ENCODE results near the gene GNAL. TPM values are rescaled to one million over a fixed set of nuclear protein-coding genes. Genes with fewer than 3 reads are reported as not detected.

The GNAL gene
- total RNA-seq, 1 donor from 2014 or later = 26.8 TPM

- peaks cover 9% of the 10 kb centered on the region for H3K4me1 Mint-ChIP-seq
- DNase-seq (ENCODE audit: low spot score) = no peak
- peaks cover 5% of the 10 kb centered on the region for H3K4me1 ChIP-seq
- H3K4me3 Mint-ChIP-seq = no peak overlapping the region
- no peak overlapping the region for H3K27ac Mint-ChIP-seq
- no peak overlapping the region for H3K4me3 ChIP-seq
- peaks cover 3% of the 10 kb centered on the region for H3K27me3 Mint-ChIP-seq (ENCODE audit: insufficient read depth, low read depth)
- no peaks in the 10 kb centered on the region for H3K27me3 ChIP-seq
- no peak overlapping the region for H3K4me2 ChIP-seq
- no peaks in the 10 kb centered on the region for H3K79me2 ChIP-seq (ENCODE audit: low read depth)
- no peaks in the 10 kb centered on the region for H4K20me1 ChIP-seq (ENCODE audit: low read depth)
- TF ChIP-seq EZH2phosphoT487 (IDR thresholded peaks at IDR 0.05) = no peak
- no peak for TF ChIP-seq EZH2 (IDR thresholded peaks at IDR 0.05)
- no peak for TF ChIP-seq CTCF (IDR thresholded peaks at IDR 0.05)
- no peaks in the 10 kb centered on the region for H3K9me3 Mint-ChIP-seq
- H3F3A ChIP-seq (ENCODE audit: low read depth) = no peaks in the 10 kb centered on the region
- H3K9me3 ChIP-seq (ENCODE audit: low read depth) = no peaks in the 10 kb centered on the region
- no peak overlapping the region for H3K27ac ChIP-seq
- no peaks in the 10 kb centered on the region for H3K36me3 ChIP-seq
- H2AFZ ChIP-seq (replicated peaks) = no peak overlapping the region
- H3K9ac ChIP-seq = no peak overlapping the region
- no peaks in the 10 kb centered on the region for H3K36me3 Mint-ChIP-seq
Measured at GRCh38 chr18:11760498-11761167, 71.6 kb downstream of the GNAL start.

GRCh38 chr18:11761553-11761952 lies 72.5 kb downstream of the GNAL start:
- Histone ChIP-seq H3K4me2 (no peak overlapping the region), H3K79me2 (ENCODE audit: low read depth) (no peaks in the 10 kb centered on the region), H2AFZ (replicated peaks) (peak overlapping the region; percentile 61), H3K27ac (no peak overlapping the region), H3K36me3 (no peaks in the 10 kb centered on the region), H3K9ac (no peak overlapping the region), H3K9me3 (ENCODE audit: low read depth) (no peaks in the 10 kb centered on the region), H3K4me1 (peaks cover 14% of the 10 kb centered on the region), H4K20me1 (ENCODE audit: low read depth) (no peaks in the 10 kb centered on the region), H3F3A (ENCODE audit: low read depth) (no peaks in the 10 kb centered on the region), H3K27me3 (no peaks in the 10 kb centered on the region), H3K4me3 (no peak overlapping the region)
- Mint-ChIP-seq H3K27me3 (ENCODE audit: insufficient read depth, low read depth) (peaks cover 3% of the 10 kb centered on the region), H3K4me1 (peaks cover 16% of the 10 kb centered on the region), H3K4me3 (no peak overlapping the region), H3K9me3 (no peaks in the 10 kb centered on the region), H3K36me3 (no peaks in the 10 kb centered on the region), H3K27ac (peak overlapping the region; percentile 97)
- peak; percentile 63 for DNase-seq (ENCODE audit: low spot score)
- TF ChIP-seq EZH2phosphoT487 (IDR thresholded peaks at IDR 0.05) (no peak), CTCF (IDR thresholded peaks at IDR 0.05) (peak; percentile 61), EZH2 (IDR thresholded peaks at IDR 0.05) (no peak)

GRCh38 chr18:11762429-11762828 lies 73.4 kb downstream of the GNAL start:
- no peaks in the 10 kb centered on the region for H3K9me3 Mint-ChIP-seq
- no peaks in the 10 kb centered on the region for H4K20me1 ChIP-seq (ENCODE audit: low read depth)
- H3K4me1 ChIP-seq = peaks cover 16% of the 10 kb centered on the region
- H3K36me3 Mint-ChIP-seq = no peaks in the 10 kb centered on the region
- no peak overlapping the region for H2AFZ ChIP-seq (replicated peaks)
- H3K27ac ChIP-seq = no peak overlapping the region
- no peak overlapping the region for H3K27ac Mint-ChIP-seq
- no peak overlapping the region for H3K9ac ChIP-seq
- no peaks in the 10 kb centered on the region for H3K9me3 ChIP-seq (ENCODE audit: low read depth)
- H3K4me1 Mint-ChIP-seq = peaks cover 21% of the 10 kb centered on the region
- H3K27me3 ChIP-seq = no peaks in the 10 kb centered on the region
- H3K79me2 ChIP-seq (ENCODE audit: low read depth) = no peaks in the 10 kb centered on the region
- no peak overlapping the region for H3K4me2 ChIP-seq
- H3K27me3 Mint-ChIP-seq (ENCODE audit: insufficient read depth, low read depth) = peaks cover 3% of the 10 kb centered on the region
- H3K36me3 ChIP-seq = no peaks in the 10 kb centered on the region
- no peak overlapping the region for H3K4me3 ChIP-seq
- no peak overlapping the region for H3K4me3 Mint-ChIP-seq
- TF ChIP-seq EZH2 (IDR thresholded peaks at IDR 0.05) (no peak), EZH2phosphoT487 (IDR thresholded peaks at IDR 0.05) (no peak), CTCF (IDR thresholded peaks at IDR 0.05) (no peak)
- no peaks in the 10 kb centered on the region for H3F3A ChIP-seq (ENCODE audit: low read depth)
- no peak for DNase-seq (ENCODE audit: low spot score)

All from neural progenitor cell (in vitro differentiated cells).